ENCODE data around the gene ZNF385B. TPM values are rescaled to one million over a fixed set of nuclear protein-coding genes. Genes with fewer than 3 reads are reported as not detected.

ZNF385B gene
- total and polyA plus RNA-seq, 10 of the 15 experiments (the other 5 are each of a cell fraction or from before 2014, with no cell fraction given): not detected

DNA sequence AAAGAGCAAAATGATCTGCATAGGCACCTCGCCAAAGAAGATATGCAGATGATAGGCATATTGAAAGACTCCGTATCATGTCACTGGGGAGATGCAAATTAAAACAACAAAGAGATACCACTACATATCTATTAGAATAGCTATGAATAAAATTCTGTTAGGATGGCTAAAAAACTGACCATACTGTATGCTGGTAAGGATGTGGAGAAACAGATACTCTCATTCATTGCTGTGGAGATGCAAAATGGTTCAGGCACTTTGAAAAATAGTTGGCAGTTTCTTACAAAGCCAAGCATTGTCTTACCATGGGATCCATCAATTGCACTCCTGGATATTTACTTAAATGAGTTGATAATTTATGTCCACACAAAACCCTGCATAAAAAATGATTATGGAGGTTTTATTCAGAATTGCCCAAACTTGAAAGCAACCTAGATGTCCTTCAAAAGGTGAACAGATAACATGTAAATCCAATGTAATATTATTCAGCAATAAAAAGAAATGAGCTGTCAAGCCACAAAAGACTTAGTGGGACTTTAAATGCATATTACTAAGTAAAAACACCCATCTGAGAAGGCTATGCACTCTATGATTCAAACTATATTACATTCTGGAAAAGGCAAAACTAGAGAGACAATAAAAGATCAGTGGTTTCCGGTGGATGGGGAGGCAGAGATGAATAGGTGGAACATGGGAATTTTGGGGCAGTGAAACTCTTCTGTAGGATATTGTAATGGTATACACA lies 31.2 kb downstream of the ZNF385B start:
- WGBS (ENCODE audit: insufficient coverage, insufficient replicate concordance, low lambda C conversion rate, missing lambda C conversion rate): 46% methylated on average over 3 of the region's 3 CpGs
- no peaks in the 10 kb centered on the region for H3K4me1 ChIP-seq (ENCODE audit: control insufficient read depth, insufficient read depth, low read length)
- H3K4me3 ChIP-seq: no peak overlapping the region
- no peaks in the 10 kb centered on the region for H4K20me1 ChIP-seq (ENCODE audit: control insufficient read depth, insufficient read depth)
- H2AFZ ChIP-seq (ENCODE audit: control insufficient read depth, low read depth, low read length): no peak overlapping the region
- no peak for FAIRE-seq
- no peak for DNase-seq (ENCODE audit: low read depth, low spot score)
- no peak overlapping the region for H3K4me2 ChIP-seq (ENCODE audit: control insufficient read depth, insufficient read depth)
- no peak overlapping the region for H3K27ac ChIP-seq (ENCODE audit: control insufficient read depth, insufficient read depth)
- no peaks in the 10 kb centered on the region for H3K27me3 ChIP-seq (replicated peaks in 1 of 2; ENCODE audit: control insufficient read depth in 2 of 2, insufficient read depth in 2 of 2, low read length in 1 of 2)
- CTCF ChIA-PET: no interaction called here
- RAD21 ChIA-PET (ENCODE audit: unreplicated experiment): no interaction called here
- SMC1A ChIA-PET (ENCODE audit: uncharacterized antibody, unreplicated experiment): no interaction called here
- H3K79me2 ChIP-seq (ENCODE audit: control insufficient read depth, insufficient read depth, low read length): no peaks in the 10 kb centered on the region
- no peaks in the 10 kb centered on the region for H3K36me3 ChIP-seq (ENCODE audit: control insufficient read depth in 2 of 2, insufficient read depth in 2 of 2, low read length in 1 of 2)
- no TSS peak for BruUV-seq (replicated peaks)
- intact Hi-C loops (cut with micrococcal nuclease; ENCODE audit: unreplicated experiment) (no loop called here), in situ Hi-C loops (cut with MboI) (no loop called here)
- no peak for ATAC-seq
- no peak overlapping the region for H3K9ac ChIP-seq (ENCODE audit: control insufficient read depth, insufficient read depth, low read length)
- H3K9me3 ChIP-seq (replicated peaks; ENCODE audit: control insufficient read depth, insufficient read depth, low read length): no peaks in the 10 kb centered on the region
- POLR2A ChIA-PET: no interaction called here
- TF ChIP-seq BRCA1 (IDR thresholded peaks at IDR 0.05; ENCODE audit: low read depth, low read length) (no peak), BACH1 (IDR thresholded peaks at IDR 0.05; ENCODE audit: borderline replicate concordance) (no peak), RBBP5 (conservative IDR thresholded peaks at IDR 0.05) (no peak), WRNIP1 (IDR thresholded peaks at IDR 0.05; ENCODE audit: borderline replicate concordance, low read depth, low read length) (no peak), SREBF2 (IDR thresholded peaks at IDR 0.05; ENCODE audit: low read length) (no peak), KAT2A (conservative IDR thresholded peaks at IDR 0.05; ENCODE audit: control insufficient read depth, low read depth, low read length) (no peak), ZBED1 (IDR thresholded peaks at IDR 0.05; ENCODE audit: borderline replicate concordance) (no peak), TAF1 (IDR thresholded peaks at IDR 0.05; ENCODE audit: borderline replicate concordance, low read depth, low read length) (no peak)
- TF ChIP-seq, protein P1, sequence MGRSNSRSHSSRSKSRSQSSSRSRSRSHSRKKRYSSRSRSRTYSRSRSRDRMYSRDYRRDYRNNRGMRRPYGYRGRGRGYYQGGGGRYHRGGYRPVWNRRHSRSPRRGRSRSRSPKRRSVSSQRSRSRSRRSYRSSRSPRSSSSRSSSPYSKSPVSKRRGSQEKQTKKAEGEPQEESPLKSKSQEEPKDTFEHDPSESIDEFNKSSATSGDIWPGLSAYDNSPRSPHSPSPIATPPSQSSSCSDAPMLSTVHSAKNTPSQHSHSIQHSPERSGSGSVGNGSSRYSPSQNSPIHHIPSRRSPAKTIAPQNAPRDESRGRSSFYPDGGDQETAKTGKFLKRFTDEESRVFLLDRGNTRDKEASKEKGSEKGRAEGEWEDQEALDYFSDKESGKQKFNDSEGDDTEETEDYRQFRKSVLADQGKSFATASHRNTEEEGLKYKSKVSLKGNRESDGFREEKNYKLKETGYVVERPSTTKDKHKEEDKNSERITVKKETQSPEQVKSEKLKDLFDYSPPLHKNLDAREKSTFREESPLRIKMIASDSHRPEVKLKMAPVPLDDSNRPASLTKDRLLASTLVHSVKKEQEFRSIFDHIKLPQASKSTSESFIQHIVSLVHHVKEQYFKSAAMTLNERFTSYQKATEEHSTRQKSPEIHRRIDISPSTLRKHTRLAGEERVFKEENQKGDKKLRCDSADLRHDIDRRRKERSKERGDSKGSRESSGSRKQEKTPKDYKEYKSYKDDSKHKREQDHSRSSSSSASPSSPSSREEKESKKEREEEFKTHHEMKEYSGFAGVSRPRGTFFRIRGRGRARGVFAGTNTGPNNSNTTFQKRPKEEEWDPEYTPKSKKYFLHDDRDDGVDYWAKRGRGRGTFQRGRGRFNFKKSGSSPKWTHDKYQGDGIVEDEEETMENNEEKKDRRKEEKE (IDR thresholded peaks at IDR 0.05): no peak
- TF ChIP-seq, protein P2, sequence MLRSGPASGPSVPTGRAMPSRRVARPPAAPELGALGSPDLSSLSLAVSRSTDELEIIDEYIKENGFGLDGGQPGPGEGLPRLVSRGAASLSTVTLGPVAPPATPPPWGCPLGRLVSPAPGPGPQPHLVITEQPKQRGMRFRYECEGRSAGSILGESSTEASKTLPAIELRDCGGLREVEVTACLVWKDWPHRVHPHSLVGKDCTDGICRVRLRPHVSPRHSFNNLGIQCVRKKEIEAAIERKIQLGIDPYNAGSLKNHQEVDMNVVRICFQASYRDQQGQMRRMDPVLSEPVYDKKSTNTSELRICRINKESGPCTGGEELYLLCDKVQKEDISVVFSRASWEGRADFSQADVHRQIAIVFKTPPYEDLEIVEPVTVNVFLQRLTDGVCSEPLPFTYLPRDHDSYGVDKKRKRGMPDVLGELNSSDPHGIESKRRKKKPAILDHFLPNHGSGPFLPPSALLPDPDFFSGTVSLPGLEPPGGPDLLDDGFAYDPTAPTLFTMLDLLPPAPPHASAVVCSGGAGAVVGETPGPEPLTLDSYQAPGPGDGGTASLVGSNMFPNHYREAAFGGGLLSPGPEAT (IDR thresholded peaks at IDR 0.05; ENCODE audit: low read depth): no peak
- TF ChIP-seq, protein P3, sequence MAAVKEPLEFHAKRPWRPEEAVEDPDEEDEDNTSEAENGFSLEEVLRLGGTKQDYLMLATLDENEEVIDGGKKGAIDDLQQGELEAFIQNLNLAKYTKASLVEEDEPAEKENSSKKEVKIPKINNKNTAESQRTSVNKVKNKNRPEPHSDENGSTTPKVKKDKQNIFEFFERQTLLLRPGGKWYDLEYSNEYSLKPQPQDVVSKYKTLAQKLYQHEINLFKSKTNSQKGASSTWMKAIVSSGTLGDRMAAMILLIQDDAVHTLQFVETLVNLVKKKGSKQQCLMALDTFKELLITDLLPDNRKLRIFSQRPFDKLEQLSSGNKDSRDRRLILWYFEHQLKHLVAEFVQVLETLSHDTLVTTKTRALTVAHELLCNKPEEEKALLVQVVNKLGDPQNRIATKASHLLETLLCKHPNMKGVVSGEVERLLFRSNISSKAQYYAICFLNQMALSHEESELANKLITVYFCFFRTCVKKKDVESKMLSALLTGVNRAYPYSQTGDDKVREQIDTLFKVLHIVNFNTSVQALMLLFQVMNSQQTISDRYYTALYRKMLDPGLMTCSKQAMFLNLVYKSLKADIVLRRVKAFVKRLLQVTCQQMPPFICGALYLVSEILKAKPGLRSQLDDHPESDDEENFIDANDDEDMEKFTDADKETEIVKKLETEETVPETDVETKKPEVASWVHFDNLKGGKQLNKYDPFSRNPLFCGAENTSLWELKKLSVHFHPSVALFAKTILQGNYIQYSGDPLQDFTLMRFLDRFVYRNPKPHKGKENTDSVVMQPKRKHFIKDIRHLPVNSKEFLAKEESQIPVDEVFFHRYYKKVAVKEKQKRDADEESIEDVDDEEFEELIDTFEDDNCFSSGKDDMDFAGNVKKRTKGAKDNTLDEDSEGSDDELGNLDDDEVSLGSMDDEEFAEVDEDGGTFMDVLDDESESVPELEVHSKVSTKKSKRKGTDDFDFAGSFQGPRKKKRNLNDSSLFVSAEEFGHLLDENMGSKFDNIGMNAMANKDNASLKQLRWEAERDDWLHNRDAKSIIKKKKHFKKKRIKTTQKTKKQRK (IDR thresholded peaks at IDR 0.05; ENCODE audit: low read depth, low read length): no peak
- TF ChIP-seq, protein P4, sequence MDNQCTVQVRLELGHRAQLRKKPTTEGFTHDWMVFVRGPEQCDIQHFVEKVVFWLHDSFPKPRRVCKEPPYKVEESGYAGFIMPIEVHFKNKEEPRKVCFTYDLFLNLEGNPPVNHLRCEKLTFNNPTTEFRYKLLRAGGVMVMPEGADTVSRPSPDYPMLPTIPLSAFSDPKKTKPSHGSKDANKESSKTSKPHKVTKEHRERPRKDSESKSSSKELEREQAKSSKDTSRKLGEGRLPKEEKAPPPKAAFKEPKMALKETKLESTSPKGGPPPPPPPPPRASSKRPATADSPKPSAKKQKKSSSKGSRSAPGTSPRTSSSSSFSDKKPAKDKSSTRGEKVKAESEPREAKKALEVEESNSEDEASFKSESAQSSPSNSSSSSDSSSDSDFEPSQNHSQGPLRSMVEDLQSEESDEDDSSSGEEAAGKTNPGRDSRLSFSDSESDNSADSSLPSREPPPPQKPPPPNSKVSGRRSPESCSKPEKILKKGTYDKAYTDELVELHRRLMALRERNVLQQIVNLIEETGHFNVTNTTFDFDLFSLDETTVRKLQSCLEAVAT (IDR thresholded peaks at IDR 0.05): no peak
- TF ChIP-seq, protein P5, sequence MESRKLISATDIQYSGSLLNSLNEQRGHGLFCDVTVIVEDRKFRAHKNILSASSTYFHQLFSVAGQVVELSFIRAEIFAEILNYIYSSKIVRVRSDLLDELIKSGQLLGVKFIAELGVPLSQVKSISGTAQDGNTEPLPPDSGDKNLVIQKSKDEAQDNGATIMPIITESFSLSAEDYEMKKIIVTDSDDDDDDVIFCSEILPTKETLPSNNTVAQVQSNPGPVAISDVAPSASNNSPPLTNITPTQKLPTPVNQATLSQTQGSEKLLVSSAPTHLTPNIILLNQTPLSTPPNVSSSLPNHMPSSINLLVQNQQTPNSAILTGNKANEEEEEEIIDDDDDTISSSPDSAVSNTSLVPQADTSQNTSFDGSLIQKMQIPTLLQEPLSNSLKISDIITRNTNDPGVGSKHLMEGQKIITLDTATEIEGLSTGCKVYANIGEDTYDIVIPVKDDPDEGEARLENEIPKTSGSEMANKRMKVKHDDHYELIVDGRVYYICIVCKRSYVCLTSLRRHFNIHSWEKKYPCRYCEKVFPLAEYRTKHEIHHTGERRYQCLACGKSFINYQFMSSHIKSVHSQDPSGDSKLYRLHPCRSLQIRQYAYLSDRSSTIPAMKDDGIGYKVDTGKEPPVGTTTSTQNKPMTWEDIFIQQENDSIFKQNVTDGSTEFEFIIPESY (IDR thresholded peaks at IDR 0.05): no peak
